Activated CD8-positive, alpha-beta T cell treated with anti-CD3 and anti-CD28 coated beads for 36 hours (primary cell): ENCODE data around the gene FAM24A. TPM values are rescaled to one million over a fixed set of nuclear protein-coding genes. Genes with fewer than 3 reads are reported as not detected.
"Not testable (repeated sequence)": the region's sequence is repeated elsewhere in the genome, so short reads cannot be mapped to it uniquely, and the experiment has no call there.

ENCODE experiments used
- ATAC-seq: fragments of 200-7000 bp; cut with Tn5 transposase; one replicate; pipeline ENCODE4 v1.10.0; 2021; ENCODE audit warnings: mild to moderate bottlenecking, moderate library complexity
- CTCF ChIA-PET: fragments of 350-600 bp; sonication (Branson Sonifier 250); formaldehyde crosslinking; loops from one replicate; lab custom pipeline; 2021; ENCODE audit warnings: antibody characterized with exemption; lab: Charles Lee
- POLR2A ChIA-PET: fragments of 350-600 bp; sonication (Branson Sonifier 250); formaldehyde crosslinking; loops from one replicate; lab custom pipeline; 2021; ENCODE audit warnings: antibody characterized with exemption; lab: Charles Lee
- DNase-seq: peaks from one replicate; pipeline ENCODE4 v3.0.0-alpha.2; 2020
- H3K27ac Mint-ChIP-seq: one replicate; pipeline ENCODE4 v1.8.0; 2021; ENCODE audit warnings: mild to moderate bottlenecking, mixed read lengths
- H3K27me3 Mint-ChIP-seq: one replicate; pipeline ENCODE4 v1.8.0; 2021; ENCODE audit warnings: mixed read lengths
- H3K36me3 Mint-ChIP-seq: one replicate; pipeline ENCODE4 v1.8.0; 2021; ENCODE audit warnings: low read depth, mixed read lengths
- H3K4me1 Mint-ChIP-seq: one replicate; pipeline ENCODE4 v1.8.0; 2021; ENCODE audit warnings: low read depth, mixed read lengths
- H3K4me3 Mint-ChIP-seq: one replicate; pipeline ENCODE4 v1.8.0; 2021; ENCODE audit warnings: mild to moderate bottlenecking, moderate library complexity, mixed read lengths
- H3K9me3 Mint-ChIP-seq: one replicate; pipeline ENCODE4 v1.8.0; 2021; ENCODE audit warnings: mixed read lengths
- intact Hi-C: fragments of 100-400 bp; cut with micrococcal nuclease; formaldehyde crosslinking; loops from one replicate; pipeline ENCODE4 v1.10.0; 2022
- total RNA-seq, 2 experiments: library from RNA; stranded (reverse); gene quantifications; one replicate each; pipeline ENCODE4 v1.2.3, GENCODE V29; 2021
- TF ChIP-seq, protein P1 (sequence below): fragments of 200-600 bp; IDR thresholded peaks from one replicate; pipeline ENCODE4 v1.8.0; 2022; ENCODE audit warnings: antibody characterized with exemption, mild to moderate bottlenecking

The FAM24A gene
- total RNA-seq, 2 experiments from 2014 or later = not detected

GRCh38 chr10:122868768-122869167 is 41.6 kb upstream of the FAM24A start:
- ATAC-seq, H3K27me3 Mint-ChIP-seq, intact Hi-C loops, H3K4me3 Mint-ChIP-seq, POLR2A ChIA-PET, DNase-seq, H3K27ac Mint-ChIP-seq, CTCF ChIA-PET: not testable (repeated sequence)
- H3K9me3 Mint-ChIP-seq = peaks cover 17% of the 10 kb centered on the region
- peaks cover 34% of the 10 kb centered on the region for H3K4me1 Mint-ChIP-seq
- peaks cover 38% of the 10 kb centered on the region for H3K36me3 Mint-ChIP-seq

GRCh38 chr10:122871947-122872346 is 38.5 kb upstream of the FAM24A start:
- Mint-ChIP-seq H3K4me1 (peaks cover 48% of the 10 kb centered on the region), H3K36me3 (peaks cover 56% of the 10 kb centered on the region), H3K9me3 (peaks cover 17% of the 10 kb centered on the region)
- POLR2A ChIA-PET, H3K27ac Mint-ChIP-seq, DNase-seq, ATAC-seq, intact Hi-C loops, H3K4me3 Mint-ChIP-seq, H3K27me3 Mint-ChIP-seq, CTCF ChIA-PET: not testable (repeated sequence)

DNA sequence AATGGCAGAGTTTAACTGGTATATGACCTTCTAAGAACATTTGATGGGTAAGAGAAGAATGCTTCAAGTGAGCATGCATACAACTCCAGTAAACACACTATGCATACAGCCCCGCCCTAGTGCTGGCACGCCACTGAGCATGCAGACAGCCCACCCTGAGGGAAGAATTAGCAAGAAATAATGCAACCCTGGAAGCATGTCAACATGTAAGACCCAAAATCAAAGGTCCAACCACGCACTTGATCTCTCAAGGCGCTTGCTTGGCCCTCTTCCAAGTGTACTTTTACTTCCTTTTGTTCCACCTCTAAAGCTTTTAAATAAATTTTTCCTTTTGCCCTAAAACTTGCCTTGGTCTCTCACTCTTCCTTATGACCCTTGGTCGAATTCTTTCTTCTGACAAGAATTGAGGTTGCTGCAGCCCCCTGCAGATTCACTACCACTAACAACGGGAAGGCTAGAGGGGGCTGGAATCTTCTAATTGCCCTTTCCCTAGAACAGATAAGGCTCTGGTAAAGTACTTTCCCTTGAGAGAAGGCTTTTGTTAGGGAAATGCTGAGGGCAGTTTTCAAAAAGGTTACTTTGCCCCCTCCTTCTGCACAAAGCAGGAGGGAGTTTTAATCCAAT is 34.5 kb upstream of the FAM24A start:
- Mint-ChIP-seq H3K9me3 (peaks cover 8% of the 10 kb centered on the region), H3K27ac (no peak overlapping the region), H3K4me3 (no peak overlapping the region), H3K27me3 (no peaks in the 10 kb centered on the region), H3K36me3 (peaks cover 63% of the 10 kb centered on the region), H3K4me1 (peaks cover 56% of the 10 kb centered on the region)
- POLR2A ChIA-PET = no interaction called here
- TF ChIP-seq, protein P1, sequence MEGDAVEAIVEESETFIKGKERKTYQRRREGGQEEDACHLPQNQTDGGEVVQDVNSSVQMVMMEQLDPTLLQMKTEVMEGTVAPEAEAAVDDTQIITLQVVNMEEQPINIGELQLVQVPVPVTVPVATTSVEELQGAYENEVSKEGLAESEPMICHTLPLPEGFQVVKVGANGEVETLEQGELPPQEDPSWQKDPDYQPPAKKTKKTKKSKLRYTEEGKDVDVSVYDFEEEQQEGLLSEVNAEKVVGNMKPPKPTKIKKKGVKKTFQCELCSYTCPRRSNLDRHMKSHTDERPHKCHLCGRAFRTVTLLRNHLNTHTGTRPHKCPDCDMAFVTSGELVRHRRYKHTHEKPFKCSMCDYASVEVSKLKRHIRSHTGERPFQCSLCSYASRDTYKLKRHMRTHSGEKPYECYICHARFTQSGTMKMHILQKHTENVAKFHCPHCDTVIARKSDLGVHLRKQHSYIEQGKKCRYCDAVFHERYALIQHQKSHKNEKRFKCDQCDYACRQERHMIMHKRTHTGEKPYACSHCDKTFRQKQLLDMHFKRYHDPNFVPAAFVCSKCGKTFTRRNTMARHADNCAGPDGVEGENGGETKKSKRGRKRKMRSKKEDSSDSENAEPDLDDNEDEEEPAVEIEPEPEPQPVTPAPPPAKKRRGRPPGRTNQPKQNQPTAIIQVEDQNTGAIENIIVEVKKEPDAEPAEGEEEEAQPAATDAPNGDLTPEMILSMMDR = no peak
- intact Hi-C loops = no loop called here
- no peak for DNase-seq
- CTCF ChIA-PET = no interaction called here
- ATAC-seq = no peak

GRCh38 chr10:122876467-122876855 is 33.9 kb upstream of the FAM24A start:
- intact Hi-C loops = no loop called here
- H3K36me3 Mint-ChIP-seq = peaks cover 67% of the 10 kb centered on the region

DNA sequence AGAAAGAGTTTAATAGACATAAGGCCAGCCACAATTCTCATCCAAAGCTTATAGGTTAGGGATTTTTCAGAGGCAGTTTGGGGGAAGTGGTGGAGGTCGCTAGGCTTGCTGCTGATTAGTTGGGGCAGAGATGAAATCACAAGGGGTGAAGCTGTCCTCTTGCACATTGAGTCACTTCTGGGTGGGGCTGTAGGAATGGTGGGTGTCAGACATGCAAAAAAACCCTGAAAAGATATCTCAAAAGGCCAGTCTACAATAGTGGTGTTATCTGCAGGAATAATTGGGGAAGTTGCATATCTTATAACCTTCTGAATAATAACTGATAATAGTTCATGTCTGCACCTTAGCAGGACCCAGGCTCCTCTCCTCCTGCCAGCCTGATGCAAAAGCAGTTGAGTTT is 33.1 kb upstream of the FAM24A start:
- ATAC-seq (no peak), DNase-seq (peak; percentile 30)
- TF ChIP-seq, protein P1 = no peak
- peak overlapping the region; percentile 97 for H3K4me3 Mint-ChIP-seq
- CTCF ChIA-PET = interaction anchor here (1.1 kb wide), 1 partner anchor 20 kb away, joined by 3 read pairs; no protein-coding TSS in a partner anchor
- POLR2A ChIA-PET = no interaction called here
- intact Hi-C loops = no loop called here
- no peak overlapping the region for H3K27ac Mint-ChIP-seq
- peaks cover 6% of the 10 kb centered on the region for H3K9me3 Mint-ChIP-seq
- peaks cover 58% of the 10 kb centered on the region for H3K4me1 Mint-ChIP-seq
- peaks cover 61% of the 10 kb centered on the region for H3K36me3 Mint-ChIP-seq
- H3K27me3 Mint-ChIP-seq = no peaks in the 10 kb centered on the region

More at GRCh38 chr10:122876467-122876855, 33.9 kb upstream of the FAM24A start:
- ChIA-PET POLR2A (no interaction called here), CTCF (no interaction called here)
- DNase-seq (no peak), ATAC-seq (no peak)
- no peak overlapping the region for H3K27ac Mint-ChIP-seq
- H3K27me3 Mint-ChIP-seq = no peaks in the 10 kb centered on the region
- H3K9me3 Mint-ChIP-seq = peaks cover 8% of the 10 kb centered on the region
- TF ChIP-seq, protein P1 = no peak
- H3K4me1 Mint-ChIP-seq = peaks cover 57% of the 10 kb centered on the region
- no peak overlapping the region for H3K4me3 Mint-ChIP-seq

GRCh38 chr10:122878799-122879338 is 31.5 kb upstream of the FAM24A start:
- peak overlapping the region; percentile 97 for H3K4me3 Mint-ChIP-seq
- POLR2A ChIA-PET = interaction anchor here (0.7 kb wide), 1 partner anchor 107 kb away, joined by 4 read pairs; no protein-coding TSS in a partner anchor
- H3K27me3 Mint-ChIP-seq = no peaks in the 10 kb centered on the region
- CTCF ChIA-PET = interaction anchor here (0.6 kb wide), 1 partner anchor 478 kb away, joined by 3 read pairs; no protein-coding TSS in a partner anchor
- peaks cover 54% of the 10 kb centered on the region for H3K36me3 Mint-ChIP-seq
- peak overlapping the region; percentile 93 for H3K27ac Mint-ChIP-seq
- H3K4me1 Mint-ChIP-seq = peaks cover 61% of the 10 kb centered on the region
- DNase-seq = no peak
- intact Hi-C loops = loop anchor here (2.0 kb wide), 1 partner anchor 76 kb away; the partner anchor contains the start of gene C10orf88
- no peaks in the 10 kb centered on the region for H3K9me3 Mint-ChIP-seq
- ATAC-seq = peak; percentile 2
- TF ChIP-seq, protein P1 = no peak
